GM13977 (cell line): ENCODE results near the gene CACNA1C.
"Not testable (repeated sequence)": the region's sequence is repeated elsewhere in the genome, so short reads cannot be mapped to it uniquely, and the experiment has no call there.

Experiments
- DNase-seq: peaks from one replicate; pipeline ENCODE4 v3.0.0; 2012; ENCODE audit warnings: low spot score
- CTCF ChIP-seq: IDR thresholded peaks from 2 replicates; pipeline ENCODE4 v1.5.1; 2012; ENCODE audit warnings: mild to moderate bottlenecking, control low read depth; ENCODE audit not compliant: insufficient read depth; ENCODE audit errors: extremely low read depth, missing control alignments
- in situ Hi-C: fragments of 300-500 bp; cut with MboI; formaldehyde crosslinking; loops from one replicate; pipeline ENCODE4 v1.12.0; 2022; ENCODE audit warnings: low sequenced_read_pairs, low pct_unique_long_range_greater_than_20kb, mixed read lengths, inconsistent platforms; ENCODE audit not compliant: unreplicated experiment

The CACNA1C gene

GRCh38 chr12:2488596-2488995, 435.8 kb downstream of the CACNA1C start:
- TF ChIP-seq CTCF = no peak
- no peak for DNase-seq
- in situ Hi-C loops = no loop called here

- no peak for DNase-seq
- no peak for TF ChIP-seq CTCF
- in situ Hi-C loops = no loop called here
Measured at GRCh38 chr12:2489275-2489674, 436.5 kb downstream of the CACNA1C start.

- DNase-seq = no peak
- TF ChIP-seq CTCF = no peak
- in situ Hi-C loops = no loop called here
Measured at GRCh38 chr12:2490831-2491230, 438.0 kb downstream of the CACNA1C start.

GRCh38 chr12:2491349-2491748, 438.6 kb downstream of the CACNA1C start:
- in situ Hi-C loops, DNase-seq: not testable (repeated sequence)

DNA sequence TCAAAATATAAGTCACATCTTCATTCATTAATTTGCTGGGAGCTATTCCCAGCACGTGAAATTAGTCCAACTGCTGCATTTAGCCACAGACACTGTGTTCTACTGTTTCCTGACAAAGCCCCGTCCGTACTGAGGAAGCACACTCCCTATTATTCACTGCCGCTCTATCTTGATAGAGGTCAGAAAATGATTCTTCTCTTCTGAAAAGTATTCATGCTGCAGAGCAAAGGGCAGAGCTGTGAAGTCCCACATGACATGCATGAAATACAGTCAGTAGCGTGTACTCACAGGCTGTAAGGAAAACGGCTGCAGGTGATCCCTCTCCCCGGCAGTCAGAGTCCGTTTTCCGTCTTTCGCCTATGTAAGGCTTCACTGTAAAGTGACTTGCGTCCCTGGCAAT, 439.4 kb downstream of the CACNA1C start:
- no peak for DNase-seq
- no peak for TF ChIP-seq CTCF
- in situ Hi-C loops = no loop called here

- TF ChIP-seq CTCF = no peak
- in situ Hi-C loops = no loop called here
Measured at GRCh38 chr12:2493086-2493485, 440.3 kb downstream of the CACNA1C start.

GRCh38 chr12:2494486-2495192, 441.9 kb downstream of the CACNA1C start:
- no peak for DNase-seq
- no peak for TF ChIP-seq CTCF
- in situ Hi-C loops = no loop called here

More at GRCh38 chr12:2493086-2493485, 440.3 kb downstream of the CACNA1C start:
- no peak for DNase-seq
